NCI-H748 (cell line): ENCODE measurements around the gene SLITRK5.

Experiments used
- DNase-seq: peaks from one replicate; lab custom pipeline; 2025; ENCODE audit not compliant: unreplicated experiment; lab: John Stamatoyannopoulos, UW

The SLITRK5 gene

DNA sequence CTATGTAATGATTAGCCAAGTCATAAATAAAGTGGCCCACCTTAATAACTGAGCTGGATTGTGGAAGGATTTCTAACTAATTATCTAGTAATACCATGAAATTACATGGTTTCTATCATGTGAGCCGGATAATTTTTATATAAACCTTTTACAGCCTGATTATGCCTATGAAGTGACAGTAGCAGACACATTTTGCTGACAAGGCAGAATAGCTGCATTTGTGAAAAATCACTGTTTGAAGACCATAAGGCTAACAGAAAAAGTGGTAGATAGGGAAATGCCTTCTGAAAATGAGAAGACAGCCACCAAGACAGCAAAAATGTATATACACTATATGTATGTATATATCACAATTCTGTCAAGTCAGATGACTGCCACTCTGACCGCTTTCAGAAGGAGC lies 27.1 kb downstream of the SLITRK5 start:
- no peak for DNase-seq

DNA sequence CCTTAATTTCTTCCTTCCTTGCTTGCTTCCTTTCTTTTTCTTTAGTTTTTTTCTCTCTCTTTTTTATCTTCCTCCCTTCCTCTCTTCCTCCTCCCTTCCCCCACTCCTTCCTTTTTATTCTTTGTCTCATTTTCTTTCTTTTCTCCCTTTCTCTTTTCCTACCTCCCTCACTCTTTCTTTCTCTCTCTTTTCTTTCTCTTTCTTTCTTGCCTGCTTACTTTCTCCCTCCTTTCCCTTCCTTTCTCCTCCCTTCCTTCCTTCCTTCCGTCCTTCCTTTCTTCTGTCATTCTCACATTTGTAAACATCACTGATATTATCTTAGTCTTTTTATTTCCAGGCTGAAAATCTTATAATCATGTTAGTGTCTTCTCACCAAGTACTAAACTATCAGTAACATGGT lies 38.8 kb downstream of the SLITRK5 start:
- no peak for DNase-seq

DNA sequence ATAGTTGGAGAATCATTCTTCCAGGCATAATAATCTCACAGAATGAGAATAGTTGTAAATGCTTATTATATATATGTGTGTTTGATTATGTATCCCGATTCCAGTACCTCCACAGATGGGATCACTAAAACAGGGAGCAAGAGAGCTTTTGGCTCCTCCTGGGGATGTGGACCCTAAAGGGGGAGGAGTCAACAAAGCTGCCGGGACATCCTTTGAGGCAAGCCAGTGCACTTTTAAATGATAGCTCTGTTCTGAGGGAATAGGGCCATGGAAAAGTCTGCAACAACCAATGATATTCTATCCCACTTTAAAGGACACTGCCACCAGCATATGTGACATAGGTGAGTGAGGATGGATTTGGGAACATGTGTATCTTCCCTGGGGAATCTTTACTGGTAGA lies 40.8 kb downstream of the SLITRK5 start:
- DNase-seq, result no peak
